ENCODE measurements around the gene ZMYM4.
A peak's percentile ranks its signal among the peaks of the same experiment; 100 is the strongest.
"Not testable (repeated sequence)": the region's sequence is repeated elsewhere in the genome, so short reads cannot be mapped to it uniquely, and the experiment has no call there.

ZMYM4 gene

GRCh38 chr1:35268282-35269200 is at the start of gene ZMYM4:
Gene ZMYM4 (plus strand): TSS chr1:35268709. CDS start chr1:35269047, 338 bp downstream.
- Histone ChIP-seq H3K4me3 (ENCODE audit: low read length in 2 of 2) (peak within 1 kb of the TSS; percentile 79 to 85), H3K27ac (ENCODE audit: low read depth in 2 of 2, low read length in 2 of 2) (peak within 1 kb of the TSS; percentile 77), H3K36me3 (ENCODE audit: control insufficient read depth in 2 of 2, insufficient read depth in 2 of 2, low read length in 2 of 2) (no peaks in the 10 kb centered on the region), H3K27me3 (ENCODE audit: control insufficient read depth in 2 of 2, insufficient read depth in 2 of 2, low read length in 2 of 2) (no peaks in the 10 kb centered on the region), H3K4me1 (ENCODE audit: control insufficient read depth in 2 of 2, insufficient read depth in 2 of 2, low read length in 2 of 2) (peaks cover 7 to 13% of the 10 kb centered on the region in 2 donors), H3K9me3 (ENCODE audit: control insufficient read depth in 2 of 2, low read length in 2 of 2) (no peaks in the 10 kb centered on the region), H3K9ac (ENCODE audit: low read depth in 1 of 2, low read length in 2 of 2) (peak within 1 kb of the TSS; percentile 48 to 85)

GRCh38 chr1:35220976-35221375 is 47.5 kb upstream of the ZMYM4 start:
- Histone ChIP-seq H3K4me3 (ENCODE audit: low read length in 2 of 2) (no peak overlapping the region), H3K27ac (ENCODE audit: low read depth in 2 of 2, low read length in 2 of 2) (no peak overlapping the region), H3K9ac (ENCODE audit: low read depth in 1 of 2, low read length in 2 of 2) (no peak overlapping the region), H3K36me3 (ENCODE audit: control insufficient read depth in 2 of 2, insufficient read depth in 2 of 2, low read length in 2 of 2) (no peaks in the 10 kb centered on the region), H3K9me3 (ENCODE audit: control insufficient read depth in 2 of 2, low read length in 2 of 2) (no peaks in the 10 kb centered on the region), H3K4me1 (ENCODE audit: control insufficient read depth in 2 of 2, insufficient read depth in 2 of 2, low read length in 2 of 2) (no peaks in the 10 kb centered on the region), H3K27me3 (ENCODE audit: control insufficient read depth in 2 of 2, insufficient read depth in 2 of 2, low read length in 2 of 2) (no peaks in the 10 kb centered on the region)

GRCh38 chr1:35222322-35223083 is 46.0 kb upstream of the ZMYM4 start:
- no peaks in the 10 kb centered on the region for H3K9me3 ChIP-seq (ENCODE audit: control insufficient read depth in 2 of 2, low read length in 2 of 2)
- no peaks in the 10 kb centered on the region for H3K36me3 ChIP-seq (ENCODE audit: control insufficient read depth in 2 of 2, insufficient read depth in 2 of 2, low read length in 2 of 2)
- no peaks in the 10 kb centered on the region for H3K27me3 ChIP-seq (ENCODE audit: control insufficient read depth in 2 of 2, insufficient read depth in 2 of 2, low read length in 2 of 2)
- H3K9ac ChIP-seq (ENCODE audit: low read depth in 1 of 2, low read length in 2 of 2), result no peak overlapping the region
- no peak overlapping the region for H3K4me3 ChIP-seq (ENCODE audit: low read length in 2 of 2)
- H3K27ac ChIP-seq (ENCODE audit: low read depth in 2 of 2, low read length in 2 of 2), result no peak overlapping the region
- H3K4me1 ChIP-seq (ENCODE audit: control insufficient read depth in 2 of 2, insufficient read depth in 2 of 2, low read length in 2 of 2), result no peaks in the 10 kb centered on the region

- Histone ChIP-seq H3K27ac (ENCODE audit: low read depth in 2 of 2, low read length in 2 of 2) (no peak overlapping the region), H3K36me3 (ENCODE audit: control insufficient read depth in 2 of 2, insufficient read depth in 2 of 2, low read length in 2 of 2) (no peaks in the 10 kb centered on the region), H3K4me3 (ENCODE audit: low read length in 2 of 2) (no peak overlapping the region), H3K9ac (ENCODE audit: low read depth in 1 of 2, low read length in 2 of 2) (no peak overlapping the region), H3K4me1 (ENCODE audit: control insufficient read depth in 2 of 2, insufficient read depth in 2 of 2, low read length in 2 of 2) (no peaks in the 10 kb centered on the region), H3K9me3 (ENCODE audit: control insufficient read depth in 2 of 2, low read length in 2 of 2) (no peaks in the 10 kb centered on the region), H3K27me3 (ENCODE audit: control insufficient read depth in 2 of 2, insufficient read depth in 2 of 2, low read length in 2 of 2) (no peaks in the 10 kb centered on the region)
Observed at GRCh38 chr1:35223084-35223630, 45.4 kb upstream of the ZMYM4 start.

- Histone ChIP-seq H3K27ac (ENCODE audit: low read depth in 2 of 2, low read length in 2 of 2) (no peak overlapping the region), H3K9ac (ENCODE audit: low read depth in 1 of 2, low read length in 2 of 2) (no peak overlapping the region), H3K9me3 (ENCODE audit: control insufficient read depth in 2 of 2, low read length in 2 of 2) (no peaks in the 10 kb centered on the region), H3K4me1 (ENCODE audit: control insufficient read depth in 2 of 2, insufficient read depth in 2 of 2, low read length in 2 of 2) (no peaks in the 10 kb centered on the region), H3K4me3 (ENCODE audit: low read length in 2 of 2) (no peak overlapping the region), H3K36me3 (ENCODE audit: control insufficient read depth in 2 of 2, insufficient read depth in 2 of 2, low read length in 2 of 2) (no peaks in the 10 kb centered on the region), H3K27me3 (ENCODE audit: control insufficient read depth in 2 of 2, insufficient read depth in 2 of 2, low read length in 2 of 2) (no peaks in the 10 kb centered on the region)
Observed at GRCh38 chr1:35226546-35226945, 42.0 kb upstream of the ZMYM4 start.

- Histone ChIP-seq H3K4me3 (ENCODE audit: low read length in 2 of 2) (no peak overlapping the region), H3K9me3 (ENCODE audit: control insufficient read depth in 2 of 2, low read length in 2 of 2) (no peaks in the 10 kb centered on the region), H3K27me3 (ENCODE audit: control insufficient read depth in 2 of 2, insufficient read depth in 2 of 2, low read length in 2 of 2) (no peaks in the 10 kb centered on the region), H3K9ac (ENCODE audit: low read depth in 1 of 2, low read length in 2 of 2) (no peak overlapping the region), H3K4me1 (ENCODE audit: control insufficient read depth in 2 of 2, insufficient read depth in 2 of 2, low read length in 2 of 2) (no peaks in the 10 kb centered on the region), H3K36me3 (ENCODE audit: control insufficient read depth in 2 of 2, insufficient read depth in 2 of 2, low read length in 2 of 2) (no peaks in the 10 kb centered on the region), H3K27ac (ENCODE audit: low read depth in 2 of 2, low read length in 2 of 2) (no peak overlapping the region)
Observed at GRCh38 chr1:35229587-35230360, 38.7 kb upstream of the ZMYM4 start.

- Histone ChIP-seq H3K9me3 (ENCODE audit: control insufficient read depth in 2 of 2, low read length in 2 of 2) (no peaks in the 10 kb centered on the region), H3K27ac (ENCODE audit: low read depth in 2 of 2, low read length in 2 of 2) (no peak overlapping the region), H3K27me3 (ENCODE audit: control insufficient read depth in 2 of 2, insufficient read depth in 2 of 2, low read length in 2 of 2) (no peaks in the 10 kb centered on the region), H3K36me3 (ENCODE audit: control insufficient read depth in 2 of 2, insufficient read depth in 2 of 2, low read length in 2 of 2) (no peaks in the 10 kb centered on the region), H3K4me3 (ENCODE audit: low read length in 2 of 2) (no peak overlapping the region), H3K4me1 (ENCODE audit: control insufficient read depth in 2 of 2, insufficient read depth in 2 of 2, low read length in 2 of 2) (no peaks in the 10 kb centered on the region), H3K9ac (ENCODE audit: low read depth in 1 of 2, low read length in 2 of 2) (no peak overlapping the region)
Observed at GRCh38 chr1:35231287-35231686, 37.2 kb upstream of the ZMYM4 start.

- not testable (repeated sequence) for H3K4me1 ChIP-seq (ENCODE audit: control insufficient read depth in 2 of 2, insufficient read depth in 2 of 2, low read length in 2 of 2); H3K36me3 ChIP-seq (ENCODE audit: control insufficient read depth in 2 of 2, insufficient read depth in 2 of 2, low read length in 2 of 2); H3K4me3 ChIP-seq (ENCODE audit: low read length in 2 of 2)
Observed at GRCh38 chr1:35236772-35237171, 31.7 kb upstream of the ZMYM4 start.

GRCh38 chr1:35243691-35244090 is 24.8 kb upstream of the ZMYM4 start:
- H3K9me3 ChIP-seq (ENCODE audit: control insufficient read depth in 2 of 2, low read length in 2 of 2), result no peaks in the 10 kb centered on the region
- no peaks in the 10 kb centered on the region for H3K4me1 ChIP-seq (ENCODE audit: control insufficient read depth in 2 of 2, insufficient read depth in 2 of 2, low read length in 2 of 2)
- no peak overlapping the region for H3K4me3 ChIP-seq (ENCODE audit: low read length in 2 of 2)
- no peak overlapping the region for H3K27ac ChIP-seq (ENCODE audit: low read depth in 2 of 2, low read length in 2 of 2)
- H3K36me3 ChIP-seq (ENCODE audit: control insufficient read depth in 2 of 2, insufficient read depth in 2 of 2, low read length in 2 of 2), result no peaks in the 10 kb centered on the region
- no peak overlapping the region for H3K9ac ChIP-seq (ENCODE audit: low read depth in 1 of 2, low read length in 2 of 2)
- no peaks in the 10 kb centered on the region for H3K27me3 ChIP-seq (ENCODE audit: control insufficient read depth in 2 of 2, insufficient read depth in 2 of 2, low read length in 2 of 2)

More at GRCh38 chr1:35236772-35237171, 31.7 kb upstream of the ZMYM4 start:
- H3K9ac ChIP-seq (ENCODE audit: low read depth in 1 of 2, low read length in 2 of 2); H3K9me3 ChIP-seq (ENCODE audit: control insufficient read depth in 2 of 2, low read length in 2 of 2); H3K27me3 ChIP-seq (ENCODE audit: control insufficient read depth in 2 of 2, insufficient read depth in 2 of 2, low read length in 2 of 2); H3K27ac ChIP-seq (ENCODE audit: low read depth in 2 of 2, low read length in 2 of 2): not testable (repeated sequence)
